Pancreas (tissue), 10 donors: ENCODE measurements around the gene C10orf67. TPM values are rescaled to one million over a fixed set of nuclear protein-coding genes. Genes with fewer than 3 reads are reported as not detected.
"Not testable (repeated sequence)": the region's sequence is repeated elsewhere in the genome, so short reads cannot be mapped to it uniquely, and the experiment has no call there.

Source experiments
- ATAC-seq, 4 donors: fragments of 200-7000 bp; cut with Tn5 transposase; one replicate each; pipeline versions ENCODE4 v1.8.0 to v1.9.1; 2020; ENCODE audit warnings: mild to moderate bottlenecking in 4 of 4, moderate library complexity in 4 of 4
- DNase-seq, 6 donors: peaks; one replicate each; pipeline ENCODE4 v3.0.0-alpha.2; 2020
- FAIRE-seq: peaks from 2 replicates; lab custom pipeline; 2012; peaks lifted over from hg19 to GRCh38; lab: Jason Lieb, UNC
- H3K27ac ChIP-seq, 4 donors: fragments of 200-600 bp; sonication (generic); 1 replicate in 3 of 4; 2 replicates in 1 of 4; pipeline versions ENCODE4 v1.5.0 to v1.8.0; 2020
- H3K27me3 ChIP-seq, 4 donors: fragments of 200-600 bp; one replicate each; pipeline ENCODE4 v1.8.0; 2021
- H3K36me3 ChIP-seq, 3 donors: fragments of 200-600 bp; sonication (generic) in 1 of 3; one replicate each; pipeline versions ENCODE4 v1.5.0 to v1.8.0; 2020 to 2021
- H3K4me1 ChIP-seq, 3 donors: fragments of 200-600 bp; one replicate each; pipeline ENCODE4 v1.8.0; 2021
- H3K4me3 ChIP-seq, 4 donors: fragments of 200-600 bp; sonication (generic) in 2 of 4; one replicate each; pipeline versions ENCODE4 v1.5.0 to v1.8.0; 2020 to 2021
- H3K9me3 ChIP-seq, 4 donors: fragments of 200-600 bp; one replicate each; pipeline ENCODE4 v1.8.0; 2021
- CTCF ChIP-seq, 4 donors: fragments of 200-600 bp; sonication (generic) in 3 of 4; IDR thresholded peaks; one replicate each; pipeline versions ENCODE4 v1.5.0 to v1.8.0; 2021; ENCODE audit warnings: antibody characterized with exemption in 4 of 4
- WGBS, 2 donors: extraction: QIAGEN DNeasy Blood & Tissue Kit; methylation state at CpG; one replicate each; pipeline ENCODE4 v1.1.7; 2013; 5-methylcytosine and 5-hydroxymethylcytosine counted together
- intact Hi-C, 3 donors: fragments of 100-400 bp; cut with DNase I; formaldehyde crosslinking; loops; one replicate each; pipeline versions ENCODE4 v1.11.1 to v1.14.2; 2022
- polyA plus RNA-seq, 2 donors: library from polyadenylated mRNA; stranded (reverse); fragments of 200-250 nt; gene quantifications; one replicate each; pipeline ENCODE4 v1.2.3, GENCODE V29; 2013
- total RNA-seq, 6 donors: library from RNA; stranded (reverse); fragmentation: NEBNext Ultra II Directional in 4 of 6; extraction: Animal tissue kit (Norgen Biotek cat#: 25700) in 4 of 6; gene quantifications; one replicate each; pipeline versions ENCODE4 v1.2.1 to v1.2.4, GENCODE V29; 2021 to 2023
- donor health status: healthy with polysubstance abuse.
- donor health status: DM: no; HTN: no; CAD: no; lungs with moderate emphysema.
- donor health status: DM: no; HTN: no; CAD: no.
- donor health status: control.
- donor health status: control.
- donor health status: Bipolar disorder and iron deficiency.
- donor health status: DM: yes; HTN: yes; CAD: no.
- donor health status: DM: no; HTN: no; CAD: no.
- donor health status: DM: no; HTN: no; CAD: no.
- donor health status: DM: yes; HTN: yes; CAD: no.

Gene C10orf67
- total and polyA plus RNA-seq, 8 donors: 0.02 to 0.16 (median 0.08) TPM; not detected in 3

DNA sequence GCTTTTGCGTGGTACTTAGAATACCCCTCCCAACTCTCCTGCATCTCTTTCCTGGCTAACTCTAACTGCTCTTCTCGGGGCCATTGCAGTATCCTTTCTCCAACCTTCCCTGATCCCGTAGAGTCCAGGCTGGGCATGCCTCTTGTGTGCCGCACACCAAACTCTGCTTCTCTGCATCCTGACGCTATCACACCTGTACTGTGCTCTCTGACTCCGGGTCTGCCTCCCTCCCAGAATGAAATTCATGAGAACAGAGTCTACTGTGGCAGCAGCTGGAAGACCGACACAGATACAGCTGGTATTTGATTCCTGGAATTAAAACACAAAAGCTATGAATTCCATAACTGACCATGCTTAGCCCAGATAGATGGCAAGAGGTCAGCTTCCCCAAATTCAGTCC, 60.9 kb downstream of the C10orf67 start:
- H3K27ac ChIP-seq: peak overlapping the region in 2 of 4 donors; percentile 23 to 58
- H3K4me1 ChIP-seq: peaks cover 0 to 13% (median 6%) of the 10 kb centered on the region in 3 donors
- H3K27me3 ChIP-seq: no peaks in the 10 kb centered on the region
- H3K4me3 ChIP-seq: no peak overlapping the region
- WGBS, 2 donors: 23 to 31% methylated on average over 7 of the region's 7 CpGs
- intact Hi-C loops: no loop called here
- no peaks in the 10 kb centered on the region for H3K36me3 ChIP-seq
- H3K9me3 ChIP-seq: no peaks in the 10 kb centered on the region
- peak in 1 of 6 donors; percentile 28 for DNase-seq
- TF ChIP-seq CTCF (IDR thresholded peaks at IDR 0.05): no peak
- ATAC-seq: peak; percentile 72 to 81 (median 78)
- FAIRE-seq: no peak

GRCh38 chr10:23281044-23281433, 63.6 kb downstream of the C10orf67 start:
- intact Hi-C loops: no loop called here
- DNase-seq: no peak
- Histone ChIP-seq H3K27ac (no peak overlapping the region), H3K27me3 (no peaks in the 10 kb centered on the region), H3K9me3 (no peaks in the 10 kb centered on the region), H3K4me3 (no peak overlapping the region), H3K4me1 (peaks cover under 1 to 16% (median 6%) of the 10 kb centered on the region in 3 donors), H3K36me3 (no peaks in the 10 kb centered on the region)
- ATAC-seq: no peak
- WGBS, 2 donors: 80 to 83% methylated on average over 6 of the region's 6 CpGs
- TF ChIP-seq CTCF (IDR thresholded peaks at IDR 0.05): no peak
- FAIRE-seq: no peak

GRCh38 chr10:23280419-23281043, 64.1 kb downstream of the C10orf67 start:
- TF ChIP-seq CTCF (IDR thresholded peaks at IDR 0.05): no peak
- H3K27me3 ChIP-seq: no peaks in the 10 kb centered on the region
- H3K36me3 ChIP-seq: no peaks in the 10 kb centered on the region
- no peak for ATAC-seq
- FAIRE-seq: no peak
- H3K4me1 ChIP-seq: peaks cover 5 to 18% (median 6%) of the 10 kb centered on the region in 3 donors
- H3K9me3 ChIP-seq: no peaks in the 10 kb centered on the region
- H3K4me3 ChIP-seq: no peak overlapping the region
- no peak for DNase-seq
- 77% methylated on average over 7 of the region's 7 CpGs for WGBS, 2 donors
- intact Hi-C loops: no loop called here
- no peak overlapping the region for H3K27ac ChIP-seq

DNA sequence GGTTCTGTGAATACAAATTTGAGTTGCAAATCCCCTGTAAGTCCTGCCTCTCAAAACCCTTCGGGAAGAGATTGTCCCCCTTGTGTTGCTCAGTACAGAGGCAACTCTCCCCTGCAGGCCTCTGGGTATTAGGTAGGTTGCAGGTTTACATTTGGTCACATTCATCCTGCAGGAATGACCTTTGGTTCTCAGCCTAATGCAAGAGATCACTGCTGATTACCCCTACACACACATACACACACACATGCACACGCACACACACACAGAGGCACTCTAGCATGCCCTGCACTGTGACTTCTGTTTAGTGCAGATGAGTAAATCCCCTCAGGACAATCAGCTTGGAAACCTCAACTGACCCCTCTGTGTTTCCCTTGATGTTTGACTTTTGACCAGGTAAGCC, 69.2 kb downstream of the C10orf67 start:
- H3K27me3 ChIP-seq: no peaks in the 10 kb centered on the region
- peak in 2 of 4 donors; percentile 24 to 67 for ATAC-seq
- H3K4me1 ChIP-seq: peaks cover 0 to 9% (median 9%) of the 10 kb centered on the region in 3 donors
- intact Hi-C loops: no loop called here
- DNase-seq: no peak
- no peaks in the 10 kb centered on the region for H3K9me3 ChIP-seq
- 35 to 57% methylated on average over 2 of the region's 2 CpGs for WGBS, 2 donors
- no peaks in the 10 kb centered on the region for H3K36me3 ChIP-seq
- no peak overlapping the region for H3K27ac ChIP-seq
- no peak overlapping the region for H3K4me3 ChIP-seq
- FAIRE-seq: no peak
- no peak for TF ChIP-seq CTCF (IDR thresholded peaks at IDR 0.05)

GRCh38 chr10:23274179-23274578, 70.4 kb downstream of the C10orf67 start:
- FAIRE-seq: not testable (repeated sequence)
- WGBS, 2 donors: 63 to 66% methylated on average over 9 of the region's 9 CpGs

More at GRCh38 chr10:23274179-23274578, 70.4 kb downstream of the C10orf67 start:
- DNase-seq, H3K36me3 ChIP-seq, intact Hi-C loops, ATAC-seq, H3K9me3 ChIP-seq, H3K4me1 ChIP-seq, H3K4me3 ChIP-seq, H3K27me3 ChIP-seq, H3K27ac ChIP-seq: not testable (repeated sequence)
